Activated naive CD4-positive, alpha-beta T cell treated with anti-CD3 and anti-CD28 coated beads for 36 hours (primary cell): ENCODE measurements around the gene ISL2. TPM values are rescaled to one million over a fixed set of nuclear protein-coding genes. Genes with fewer than 3 reads are reported as not detected.

ENCODE experiments used
- CTCF ChIA-PET: fragments of 350-600 bp; sonication (Branson Sonifier 250); formaldehyde crosslinking; loops from one replicate; lab custom pipeline; 2021; ENCODE audit warnings: antibody characterized with exemption; lab: Charles Lee
- DNase-seq: peaks from one replicate; pipeline ENCODE4 v3.0.0-alpha.2; 2020
- H3K27ac Mint-ChIP-seq: one replicate; pipeline ENCODE4 v1.8.0; 2021; ENCODE audit warnings: mild to moderate bottlenecking, mixed read lengths
- H3K27me3 Mint-ChIP-seq: one replicate; pipeline ENCODE4 v1.8.0; 2021; ENCODE audit warnings: low read depth, mixed read lengths
- H3K36me3 Mint-ChIP-seq: one replicate; pipeline ENCODE4 v1.8.0; 2021; ENCODE audit warnings: low read depth, mixed read lengths
- H3K4me1 Mint-ChIP-seq: one replicate; pipeline ENCODE4 v1.8.0; 2021; ENCODE audit warnings: low read depth, mixed read lengths
- H3K4me3 Mint-ChIP-seq: one replicate; pipeline ENCODE4 v1.8.0; 2021; ENCODE audit warnings: mild to moderate bottlenecking, moderate library complexity, mixed read lengths
- H3K9me3 Mint-ChIP-seq: one replicate; pipeline ENCODE4 v1.8.0; 2021; ENCODE audit warnings: mixed read lengths
- intact Hi-C: fragments of 100-400 bp; cut with micrococcal nuclease; formaldehyde crosslinking; loops from one replicate; pipeline ENCODE4 v1.15.1; 2023
- total RNA-seq, 2 experiments: library from RNA; stranded (reverse); gene quantifications; one replicate each; pipeline ENCODE4 v1.2.3, GENCODE V29; 2021

ISL2 gene
- total RNA-seq, 2 experiments from 2014 or later, result not detected

- Mint-ChIP-seq H3K27ac (no peak overlapping the region), H3K4me1 (no peaks in the 10 kb centered on the region), H3K4me3 (no peak overlapping the region), H3K9me3 (no peaks in the 10 kb centered on the region), H3K27me3 (no peaks in the 10 kb centered on the region), H3K36me3 (peaks cover 3% of the 10 kb centered on the region)
- CTCF ChIA-PET, result no interaction called here
- DNase-seq, result no peak
- intact Hi-C loops, result no loop called here
These were observed 54.0 kb downstream of the ISL2 start for GRCh38 chr15:76390571-76390970.

GRCh38 chr15:76391309-76391708 is 54.7 kb downstream of the ISL2 start:
- Mint-ChIP-seq H3K36me3 (peaks cover 3% of the 10 kb centered on the region), H3K27me3 (no peaks in the 10 kb centered on the region), H3K4me1 (no peaks in the 10 kb centered on the region), H3K9me3 (no peaks in the 10 kb centered on the region), H3K4me3 (no peak overlapping the region), H3K27ac (no peak overlapping the region)
- intact Hi-C loops, result no loop called here
- CTCF ChIA-PET, result no interaction called here
- no peak for DNase-seq

- Mint-ChIP-seq H3K4me1 (no peaks in the 10 kb centered on the region), H3K27ac (no peak overlapping the region), H3K36me3 (peaks cover 3% of the 10 kb centered on the region), H3K27me3 (no peaks in the 10 kb centered on the region), H3K9me3 (no peaks in the 10 kb centered on the region), H3K4me3 (no peak overlapping the region)
- intact Hi-C loops, result no loop called here
- CTCF ChIA-PET, result no interaction called here
- no peak for DNase-seq
These were observed 55.3 kb downstream of the ISL2 start for GRCh38 chr15:76391847-76392246.

Other genes starting within 250 kb of the ISL2 start
- 100 to 1,000 TPM; 158 to 166 TPM for gene ETFA, start 25.3 kb upstream of the ISL2 start, total RNA-seq